HG03342 (cell line): Measurements from ENCODE around the gene B3GNT3.

Experiments
- ATAC-seq: cut with Tn5 transposase; IDR thresholded peaks from one replicate; pipeline ENCODE4 v1.9.1; 2021; ENCODE audit warnings: mild to moderate bottlenecking, moderate library complexity; ENCODE audit not compliant: unreplicated experiment

Gene B3GNT3

DNA sequence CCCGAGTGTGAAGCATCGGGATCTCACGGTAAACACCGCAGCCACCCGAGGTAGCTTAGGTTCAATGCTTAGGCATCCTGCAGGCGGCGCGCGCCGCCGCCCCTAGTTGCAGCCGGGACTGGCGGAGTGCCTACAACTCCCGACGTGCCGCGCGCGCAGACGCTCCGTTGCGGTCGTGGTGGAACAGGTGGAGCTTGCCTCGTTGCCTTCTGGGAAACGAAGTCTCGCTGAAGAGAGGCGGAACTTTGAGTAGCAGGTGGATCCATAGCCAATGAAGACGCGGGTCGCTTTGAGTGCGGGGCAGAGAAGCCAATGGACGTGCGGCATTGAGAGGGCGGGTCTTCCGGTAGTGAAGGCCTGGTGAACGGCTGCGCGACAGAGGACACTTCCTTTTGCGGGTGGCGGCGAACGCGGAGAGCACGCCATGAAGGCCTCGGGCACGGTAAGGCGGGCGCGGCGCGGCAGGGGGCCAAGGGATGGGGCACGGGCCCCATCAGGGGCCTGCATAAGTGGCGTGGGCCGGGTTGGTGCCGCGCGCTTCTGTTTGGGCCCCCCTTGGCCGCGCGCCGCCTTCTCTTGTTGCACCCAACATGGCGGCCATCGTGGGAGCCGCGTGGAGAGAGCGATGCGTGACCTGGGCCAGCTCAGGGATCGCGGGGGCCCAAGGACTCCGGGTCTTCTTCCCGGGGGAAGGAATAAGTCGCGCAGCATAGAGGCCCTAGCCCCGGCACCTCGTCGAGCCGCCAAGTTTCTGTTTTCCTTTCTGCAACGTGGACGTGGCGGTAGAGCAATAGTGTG is 64.8 kb downstream of the B3GNT3 start, which contains the start of gene RPL18A:
Gene RPL18A, plus strand, starts transcription at position 378 of the 798 bp plus-strand sequence. Its CDS starts 47 bp downstream, at position 425.
- ATAC-seq, result peak; percentile 90

DNA sequence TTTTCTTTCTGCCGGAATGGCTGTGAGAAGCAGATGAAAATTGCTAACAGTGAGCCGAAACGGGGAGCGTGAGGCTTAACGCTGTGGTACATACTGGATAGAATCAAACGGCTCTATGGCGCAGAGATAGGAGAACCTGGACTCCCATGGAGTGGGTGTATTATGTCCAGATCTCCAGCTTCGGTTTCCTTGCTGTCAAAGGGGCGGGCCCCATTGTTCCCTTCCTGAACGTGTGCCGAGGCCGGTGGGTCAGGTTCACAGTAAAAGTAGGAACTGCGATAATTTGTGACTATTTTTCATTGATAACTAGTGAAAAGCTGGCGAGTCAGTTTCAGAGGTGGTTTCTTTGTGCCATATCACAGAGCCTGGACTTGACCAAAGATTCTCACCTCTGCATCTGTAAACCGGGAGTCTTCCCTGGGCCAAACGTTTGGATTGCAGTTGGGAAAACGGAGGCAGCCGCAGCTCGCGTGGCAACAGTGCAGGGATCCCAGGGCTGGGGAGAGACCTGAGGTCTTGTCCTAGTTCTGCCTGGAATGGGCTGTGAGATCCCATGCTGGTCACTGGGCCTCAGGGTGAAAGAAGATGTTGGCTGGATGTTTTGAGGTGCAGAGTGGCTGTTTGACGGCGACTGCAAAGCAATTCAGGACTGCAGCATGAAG is 65.5 kb downstream of the B3GNT3 start:
- no peak for ATAC-seq

GRCh38 chr19:17860993-17861360 is 66.0 kb downstream of the B3GNT3 start:
- no peak for ATAC-seq

DNA sequence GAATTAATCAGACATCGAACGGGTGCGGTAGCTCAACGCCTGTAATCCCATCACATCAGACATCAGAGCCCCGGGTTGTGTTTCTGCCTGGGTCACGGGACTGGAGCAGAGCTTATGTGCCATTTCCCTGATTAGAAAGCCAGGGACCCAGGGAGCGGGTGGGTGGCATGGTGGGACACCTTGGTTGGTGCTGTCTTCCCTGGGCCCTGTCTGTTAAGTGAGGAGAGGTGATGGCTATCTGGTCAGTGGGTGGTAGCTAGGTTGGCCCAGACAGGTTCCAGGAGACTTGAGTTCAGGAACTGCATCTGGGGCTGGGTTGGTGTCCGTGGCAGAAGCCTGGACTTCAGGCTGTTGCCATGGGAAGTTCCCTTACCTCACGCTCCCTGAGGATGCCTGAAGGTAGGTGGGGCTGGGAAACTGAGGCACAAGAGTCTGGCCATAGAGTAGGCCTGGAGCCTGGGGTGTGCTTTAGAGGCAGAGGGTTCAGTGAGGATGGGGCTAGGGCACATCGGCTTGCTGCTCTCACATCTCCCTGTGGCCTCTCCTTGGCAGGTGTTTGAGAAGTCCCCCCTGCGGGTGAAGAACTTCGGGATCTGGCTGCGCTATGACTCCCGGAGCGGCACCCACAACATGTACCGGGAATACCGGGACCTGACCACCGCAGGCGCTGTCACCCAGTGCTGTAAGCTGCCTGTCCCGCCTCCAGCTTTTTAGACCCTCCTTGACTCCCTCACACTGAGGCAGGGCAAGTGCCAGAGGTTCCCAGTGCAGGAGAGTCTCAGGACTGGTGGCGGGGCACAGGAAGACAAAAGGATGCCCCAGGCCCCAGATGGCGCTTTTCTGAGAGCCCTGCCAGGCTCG is 66.8 kb downstream of the B3GNT3 start:
- ATAC-seq, result no peak

- ATAC-seq, result no peak
These were observed 68.0 kb downstream of the B3GNT3 start for GRCh38 chr19:17862711-17863519.
